Left kidney (tissue), 2 donors: ENCODE results near the gene AURKB. TPM values are rescaled to one million over a fixed set of nuclear protein-coding genes. Genes with fewer than 3 reads are reported as not detected.
"Not testable (repeated sequence)": the region's sequence is repeated elsewhere in the genome, so short reads cannot be mapped to it uniquely, and the experiment has no call there.

Source experiments
- DNase-seq: peaks from one replicate; pipeline ENCODE4 v3.0.0-alpha.2; 2013
- polyA plus RNA-seq: library from polyadenylated mRNA; unstranded; fragments of 120-200 nt; gene quantifications from one replicate; pipeline ENCODE4 v1.2.1, GENCODE V29; 2013; ENCODE audit not compliant: insufficient read length

AURKB gene
- polyA plus RNA-seq, 1 donor: 49.9 TPM

DNA sequence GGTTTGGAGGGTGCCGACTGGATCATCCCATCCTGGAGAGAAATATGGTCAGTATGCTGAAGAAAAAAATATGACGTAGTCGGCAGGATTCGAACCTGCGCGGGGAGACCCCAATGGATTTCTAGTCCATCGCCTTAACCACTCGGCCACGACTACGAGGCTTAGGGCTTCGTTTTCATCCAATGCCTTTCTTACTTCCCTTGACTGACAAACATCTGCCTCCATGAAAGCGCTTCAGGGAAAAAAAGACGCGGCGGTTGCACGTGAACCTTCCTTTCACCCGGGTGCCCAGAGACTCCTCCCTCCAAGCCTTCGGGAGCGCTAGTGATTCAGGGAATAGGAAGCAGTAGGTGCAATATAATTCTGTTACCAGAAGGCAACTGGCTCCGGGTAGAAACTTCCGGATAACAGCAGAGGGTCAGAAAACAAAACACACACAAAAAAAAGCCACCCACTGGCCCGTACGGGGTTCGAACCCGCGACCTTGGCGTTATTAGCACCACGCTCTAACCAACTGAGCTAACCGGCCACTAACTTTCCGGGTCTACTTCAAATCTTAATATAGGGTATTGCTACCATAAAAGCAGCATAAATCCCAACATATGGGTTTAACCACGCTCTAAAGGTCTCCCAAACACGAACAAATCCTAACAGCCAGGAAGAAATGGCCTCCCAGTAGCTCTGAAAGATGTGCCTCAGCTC is 16.3 kb upstream of the AURKB start:
- peak; percentile 93 for DNase-seq

DNA sequence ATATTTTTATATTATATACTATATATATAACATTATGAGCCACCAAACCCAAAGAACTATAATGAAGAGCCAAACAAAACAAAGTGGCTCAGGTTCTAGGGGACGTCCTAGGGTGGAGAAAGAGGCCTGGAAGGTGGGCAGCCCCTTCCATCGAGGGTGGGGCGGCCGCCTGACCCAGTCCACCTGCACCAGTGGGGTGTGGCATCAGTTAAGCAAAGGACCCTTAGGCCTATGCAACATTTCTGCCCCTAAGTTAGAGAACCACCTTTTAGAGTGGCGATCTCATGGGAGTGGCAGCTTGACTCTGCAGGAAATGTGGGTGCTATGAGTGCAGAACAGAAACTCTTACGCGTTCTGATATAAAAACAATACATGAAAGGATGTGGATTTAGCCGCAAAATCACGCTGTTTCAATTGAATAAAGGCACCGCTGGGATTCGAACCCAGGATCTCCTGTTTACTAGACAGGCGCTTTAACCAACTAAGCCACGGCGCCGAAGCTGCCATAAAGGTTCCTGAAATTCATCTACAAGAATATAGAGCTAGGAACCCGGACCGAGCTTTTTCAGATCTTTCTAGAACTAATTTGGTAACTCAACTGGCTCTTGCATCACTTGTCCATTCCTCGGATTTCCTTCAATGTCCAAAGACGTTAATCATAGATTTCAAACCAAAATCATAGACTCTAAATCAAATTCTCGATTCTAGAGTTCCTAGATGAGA is 15.6 kb upstream of the AURKB start:
- DNase-seq: no peak

DNA sequence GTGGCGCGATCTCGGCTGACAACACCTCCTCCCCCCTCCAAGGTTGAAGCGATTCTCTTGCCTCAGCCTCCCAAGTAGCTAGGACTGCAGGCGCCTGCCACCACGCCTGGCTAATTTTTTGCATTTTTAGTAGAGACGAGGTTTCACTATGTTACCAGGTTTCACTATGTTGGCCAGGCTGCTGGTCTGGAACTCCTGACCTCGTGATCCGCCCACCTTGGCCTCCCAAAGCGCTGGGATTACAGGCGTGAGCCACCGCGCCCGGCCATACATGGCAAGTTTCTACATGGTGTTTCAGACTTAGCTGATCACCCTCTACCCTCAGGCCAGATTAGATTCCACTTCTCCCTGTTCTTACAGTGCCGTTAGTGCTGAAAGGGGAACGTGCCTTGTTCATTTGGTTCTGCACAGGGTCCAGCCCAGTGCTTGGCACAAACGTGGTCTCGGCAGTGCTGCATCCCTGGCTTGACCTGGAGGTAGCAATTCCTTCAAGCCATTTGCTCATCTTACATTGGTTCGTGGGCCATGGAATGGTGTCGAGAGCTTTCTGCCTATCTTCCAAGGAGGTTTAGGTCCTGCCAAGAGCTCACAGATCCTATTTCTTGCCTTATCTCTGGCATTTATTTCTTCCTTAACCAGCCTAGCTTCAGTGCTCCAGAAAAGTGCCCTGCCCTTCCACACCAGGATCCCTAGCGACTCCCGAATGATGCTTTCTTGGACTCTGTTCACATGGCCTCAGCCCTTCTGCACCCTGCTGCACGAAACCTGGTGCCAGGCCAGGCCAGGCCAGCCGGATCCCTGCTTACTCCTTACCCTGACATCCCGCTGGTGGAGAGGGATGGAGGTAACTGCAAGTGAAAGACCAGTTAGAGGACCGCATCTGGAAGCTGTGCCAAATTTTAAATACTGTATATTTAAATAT is 14.8 kb upstream of the AURKB start:
- DNase-seq: no peak

- DNase-seq: no peak
These were observed 13.2 kb upstream of the AURKB start for GRCh38 chr17:8223356-8224126.

DNA sequence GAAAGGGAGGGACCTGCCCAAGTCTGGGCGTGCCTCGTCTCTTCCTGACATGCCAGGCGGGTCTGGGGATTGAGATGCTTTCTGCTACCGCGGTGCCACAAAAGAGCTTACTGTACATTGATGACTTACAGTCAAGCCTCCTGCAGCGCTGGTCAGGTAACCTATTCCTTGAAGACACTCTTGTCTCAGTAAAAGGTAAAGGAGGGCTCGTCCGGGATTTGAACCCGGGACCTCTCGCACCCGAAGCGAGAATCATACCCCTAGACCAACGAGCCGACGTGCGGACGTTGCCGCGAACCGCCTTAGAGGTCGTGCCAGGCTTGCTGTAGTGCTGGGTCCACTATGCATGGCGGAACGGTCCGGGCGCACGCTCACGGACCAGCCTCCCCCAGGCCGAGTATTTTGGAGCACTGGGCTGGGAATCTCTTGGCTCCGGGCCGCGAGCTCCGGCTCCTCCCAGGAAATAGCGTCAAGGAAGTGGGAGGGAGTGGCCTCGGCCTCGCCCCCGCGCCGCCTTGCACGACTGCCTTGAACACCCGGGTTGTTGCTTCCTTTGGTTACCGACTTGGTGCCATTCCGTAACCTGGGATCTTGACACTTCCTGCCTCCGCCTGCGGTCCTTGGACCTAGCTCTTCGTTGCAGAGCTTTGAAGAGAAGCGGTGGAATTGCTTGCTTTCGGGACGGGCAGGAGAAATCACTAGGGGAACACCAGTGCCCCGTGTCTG is 12.4 kb upstream of the AURKB start:
- DNase-seq: peak; percentile 89

DNA sequence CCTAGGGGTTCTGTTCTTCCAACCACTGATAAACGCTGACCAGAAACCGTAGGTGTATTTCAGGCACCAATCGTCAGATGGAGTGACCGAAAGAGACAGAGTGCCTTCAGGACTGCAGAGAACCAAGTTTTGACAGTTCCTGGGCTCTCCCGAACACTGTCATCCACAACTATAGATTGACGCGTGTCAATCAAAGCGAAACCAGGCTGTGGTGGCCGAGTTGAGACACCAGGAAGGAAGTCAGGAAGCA is 11.9 kb upstream of the AURKB start:
- no peak for DNase-seq

DNA sequence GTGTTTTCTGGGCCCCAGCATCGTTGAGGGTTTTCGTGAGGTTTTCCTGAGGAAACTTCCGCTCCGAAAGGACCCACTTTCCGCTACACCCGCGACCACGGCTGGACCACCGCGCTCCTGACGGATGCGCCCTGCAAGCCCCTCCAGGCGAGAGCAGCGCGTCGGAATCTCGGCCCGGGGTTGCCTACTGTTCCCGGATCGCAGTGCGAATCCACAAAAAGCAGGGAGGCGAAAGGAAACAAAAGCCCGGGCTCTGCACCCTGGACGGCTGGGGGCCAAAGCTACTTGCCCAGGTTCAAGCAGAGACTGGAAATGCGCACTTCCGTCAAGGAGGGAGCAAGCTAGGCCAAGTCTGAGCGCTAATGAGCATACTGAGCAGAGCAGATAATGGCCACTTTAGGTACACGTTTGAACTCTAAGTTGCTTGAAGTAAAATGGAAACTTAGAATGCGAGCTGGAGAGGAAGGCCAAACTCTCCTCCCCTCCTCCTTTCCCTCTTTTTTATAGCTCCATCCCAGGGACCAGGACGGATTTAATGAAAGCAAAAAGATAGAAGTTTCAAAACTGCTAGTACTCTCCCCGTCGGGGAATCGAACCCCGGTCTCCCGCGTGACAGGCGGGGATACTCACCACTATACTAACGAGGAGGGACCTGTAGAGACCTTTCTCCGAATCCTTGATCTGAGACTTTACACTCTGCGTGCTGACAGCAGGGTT is 11.4 kb upstream of the AURKB start:
- DNase-seq: peak; percentile 95

DNA sequence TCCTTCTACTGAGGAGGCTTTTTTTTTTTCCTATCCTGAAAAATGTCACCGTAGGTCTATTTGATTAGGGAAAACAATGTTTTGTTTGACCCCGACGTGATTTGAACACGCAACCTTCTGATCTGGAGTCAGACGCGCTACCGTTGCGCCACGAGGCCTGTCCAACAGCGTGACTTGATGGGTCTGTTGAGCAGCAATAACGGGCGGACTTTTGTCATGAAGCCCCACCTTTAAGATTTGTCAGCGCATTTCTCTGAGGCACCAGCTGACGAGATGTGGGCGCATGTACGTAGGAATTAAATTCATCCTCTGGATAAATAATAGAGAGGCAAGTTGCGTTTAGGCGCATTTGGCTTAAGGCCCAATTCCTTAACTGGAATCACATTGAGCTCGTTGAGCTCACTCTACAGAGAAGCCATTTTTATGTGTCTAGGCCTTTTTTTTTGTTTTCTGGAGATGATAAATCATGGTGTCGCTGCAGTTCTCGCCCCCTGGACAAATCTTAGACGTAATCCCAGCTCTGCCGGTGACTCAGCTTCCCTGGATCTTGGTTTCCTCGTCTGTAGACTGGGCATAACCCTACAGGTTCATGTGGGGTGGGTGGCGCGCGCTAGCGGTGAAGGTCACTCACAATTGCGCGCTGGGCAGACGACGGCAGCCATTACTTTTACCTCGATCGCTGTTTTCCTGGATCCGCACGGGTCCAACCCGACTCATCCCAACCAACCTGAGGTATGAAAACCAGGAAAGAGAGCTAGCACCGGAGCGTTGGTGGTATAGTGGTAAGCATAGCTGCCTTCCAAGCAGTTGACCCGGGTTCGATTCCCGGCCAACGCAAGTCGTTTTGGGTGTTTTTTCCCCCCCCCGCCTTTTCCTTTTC is 10.6 kb upstream of the AURKB start:
- peak; percentile 97 for DNase-seq

DNA sequence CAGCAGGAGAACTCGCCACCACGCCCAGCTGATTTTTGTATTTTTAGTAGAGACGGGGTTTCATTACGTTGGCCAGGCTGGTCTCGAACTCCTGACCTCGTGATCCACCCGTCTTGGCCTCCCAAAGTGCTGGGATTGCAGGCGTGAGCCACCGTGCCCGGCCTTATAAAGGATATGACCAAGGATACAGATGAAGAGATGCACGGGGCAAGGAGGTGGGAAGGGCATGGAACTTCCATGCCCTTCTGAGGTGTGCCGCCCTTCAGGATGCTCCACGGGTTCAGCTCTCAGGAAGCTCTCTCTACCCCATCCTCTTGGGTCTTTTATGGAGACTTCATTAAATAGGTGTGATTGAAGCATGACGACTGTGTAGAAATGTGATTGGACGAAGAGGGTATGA is 3.6 kb upstream of the AURKB start:
- DNase-seq: not testable (repeated sequence)

- no peak for DNase-seq
These were observed 2.2 kb upstream of the AURKB start for GRCh38 chr17:8212312-8213180.

GRCh38 chr17:8210761-8211458 is 535 bp upstream of the AURKB start:
- DNase-seq: no peak

GRCh38 chr17:8206536-8206935 is 3.8 kb downstream of the AURKB start:
- DNase-seq: no peak

GRCh38 chr17:8204761-8205555 is 5.4 kb downstream of the AURKB start:
- no peak for DNase-seq

DNA sequence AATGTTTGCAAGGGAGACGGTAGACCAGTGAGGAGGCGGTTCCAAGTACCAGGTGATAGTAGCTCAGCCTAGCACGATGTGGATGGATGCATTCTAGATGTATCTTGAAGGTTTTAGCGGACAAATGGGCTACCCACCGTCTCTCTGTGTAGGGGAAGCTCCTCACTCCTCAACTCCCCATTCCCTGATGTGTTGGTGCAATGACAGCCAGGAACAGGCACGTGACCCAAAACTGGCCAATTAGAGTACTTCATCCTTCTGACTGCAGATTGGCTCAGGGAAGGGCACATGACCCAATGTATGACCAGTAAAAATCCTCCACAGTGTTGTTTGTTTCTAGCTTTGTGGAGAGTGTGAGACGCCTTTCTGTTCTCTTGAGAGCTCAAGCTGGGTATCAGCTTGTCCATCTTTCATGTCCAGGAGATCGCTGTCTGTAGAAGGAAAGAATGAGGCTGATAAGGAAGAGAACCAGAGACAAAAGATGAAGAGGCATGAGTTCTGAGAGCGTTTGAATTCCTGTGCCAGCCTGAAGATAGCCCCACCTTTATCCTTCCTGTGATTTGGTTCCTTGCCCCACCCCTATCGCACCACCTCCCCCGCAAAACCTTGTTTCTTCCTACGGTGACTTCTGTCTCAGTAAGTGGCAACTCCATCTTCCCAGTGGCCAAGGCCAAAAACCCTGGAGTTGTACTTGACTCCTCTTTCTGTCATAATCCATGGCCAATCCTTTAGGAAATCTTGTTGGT is 18.1 kb downstream of the AURKB start:
- peak; percentile 88 for DNase-seq

- DNase-seq: no peak
These were observed 19.9 kb downstream of the AURKB start for GRCh38 chr17:8190506-8190905.

- DNase-seq: peak; percentile 95
These were observed 20.5 kb downstream of the AURKB start, which contains the start of gene BORCS6 for GRCh38 chr17:8189711-8190477. Gene BORCS6 (minus strand): TSS chr17:8190180. CDS start chr17:8190140, 40 bp downstream.
